SU-DHL-6 (cell line): ENCODE measurements around the gene OR52B6.

ENCODE experiments used
- CTCF ChIP-seq: fragments of 200-600 bp; sonication (generic); IDR thresholded peaks from one replicate; pipeline ENCODE4 v1.5.1; 2017; ENCODE audit warnings: antibody characterized with exemption, mild to moderate bottlenecking, low read length, moderate library complexity; ENCODE audit not compliant: insufficient read depth, poor library complexity, severe bottlenecking
- EZH2phosphoT487 ChIP-seq: fragments of 200-600 bp; sonication (generic), shearing (Covaris generic); conservative IDR thresholded peaks from 2 replicates; pipeline ENCODE4 v1.6.1; 2018; ENCODE audit warnings: mild to moderate bottlenecking, antibody characterized with exemption, low read length, moderate library complexity, mixed read lengths

- TF ChIP-seq CTCF: no peak
- no peak for TF ChIP-seq EZH2phosphoT487
These were observed 22.9 kb upstream of the OR52B6 start for GRCh38 chr11:5557751-5558150.
